IPS DF 6.9 (cell line): ENCODE results near the gene SIGLEC15.
"Not testable (repeated sequence)": the region's sequence is repeated elsewhere in the genome, so short reads cannot be mapped to it uniquely, and the experiment has no call there.

Experiments used
- DNase-seq: peaks from one replicate; pipeline ENCODE4 v3.0.0-alpha.2; 2013; ENCODE audit warnings: low read depth, low spot score
- H3K27ac ChIP-seq: one replicate; pipeline ENCODE4 v1.5.1; 2013; ENCODE audit warnings: low read length, control low read depth
- H3K27me3 ChIP-seq: 2 replicates; pipeline ENCODE4 v1.6.1; 2013; ENCODE audit warnings: mild to moderate bottlenecking, low read length; ENCODE audit not compliant: control insufficient read depth, insufficient read depth
- H3K36me3 ChIP-seq: 2 replicates; pipeline ENCODE4 v1.6.1; 2013; ENCODE audit warnings: low read length; ENCODE audit not compliant: control insufficient read depth, insufficient read depth
- H3K4me1 ChIP-seq: 2 replicates; pipeline ENCODE4 v1.6.1; 2013; ENCODE audit warnings: low read length; ENCODE audit not compliant: control insufficient read depth, insufficient read depth
- H3K4me3 ChIP-seq: 2 replicates; pipeline ENCODE4 v1.5.1; 2013; ENCODE audit warnings: mild to moderate bottlenecking, low read length
- H3K9me3 ChIP-seq: 2 replicates; pipeline ENCODE4 v1.6.1; 2013; ENCODE audit warnings: low read length, inconsistent platforms; ENCODE audit not compliant: control insufficient read depth, insufficient read depth
- WGBS: extraction: QIAGEN DNeasy Blood & Tissue Kit; methylation state at CpG from one replicate; pipeline ENCODE4 v1.1.7; 2013; ENCODE audit warnings: mixed read lengths, missing lambda C conversion rate; ENCODE audit not compliant: insufficient read length, insufficient coverage; 5-methylcytosine and 5-hydroxymethylcytosine counted together

SIGLEC15 gene

GRCh38 chr18:45792506-45793263, 32.8 kb upstream of the SIGLEC15 start:
- no peak overlapping the region for H3K4me3 ChIP-seq
- no peaks in the 10 kb centered on the region for H3K4me1 ChIP-seq
- no CpG with 5 or more reads among the region's 5 CpGs for WGBS
- no peak overlapping the region for H3K27ac ChIP-seq
- no peaks in the 10 kb centered on the region for H3K36me3 ChIP-seq
- DNase-seq, result no peak
- no peaks in the 10 kb centered on the region for H3K9me3 ChIP-seq
- no peaks in the 10 kb centered on the region for H3K27me3 ChIP-seq

GRCh38 chr18:45793264-45793965, 32.1 kb upstream of the SIGLEC15 start:
- no peak for DNase-seq
- no peak overlapping the region for H3K27ac ChIP-seq

GRCh38 chr18:45801416-45802004, 24.0 kb upstream of the SIGLEC15 start:
- H3K36me3 ChIP-seq, result no peaks in the 10 kb centered on the region
- H3K9me3 ChIP-seq, result no peaks in the 10 kb centered on the region
- H3K4me3 ChIP-seq, result no peak overlapping the region
- WGBS, result no CpG with 5 or more reads among the region's 1 CpG
- H3K27me3 ChIP-seq, result no peaks in the 10 kb centered on the region
- H3K4me1 ChIP-seq, result no peaks in the 10 kb centered on the region
- no peak overlapping the region for H3K27ac ChIP-seq
- DNase-seq, result no peak

More at GRCh38 chr18:45793264-45793965, 32.1 kb upstream of the SIGLEC15 start:
- H3K4me1 ChIP-seq, result no peaks in the 10 kb centered on the region
- no peaks in the 10 kb centered on the region for H3K27me3 ChIP-seq
- H3K36me3 ChIP-seq, result no peaks in the 10 kb centered on the region
- no CpG with 5 or more reads among the region's 4 CpGs for WGBS
- no peaks in the 10 kb centered on the region for H3K9me3 ChIP-seq
- no peak overlapping the region for H3K4me3 ChIP-seq

DNA sequence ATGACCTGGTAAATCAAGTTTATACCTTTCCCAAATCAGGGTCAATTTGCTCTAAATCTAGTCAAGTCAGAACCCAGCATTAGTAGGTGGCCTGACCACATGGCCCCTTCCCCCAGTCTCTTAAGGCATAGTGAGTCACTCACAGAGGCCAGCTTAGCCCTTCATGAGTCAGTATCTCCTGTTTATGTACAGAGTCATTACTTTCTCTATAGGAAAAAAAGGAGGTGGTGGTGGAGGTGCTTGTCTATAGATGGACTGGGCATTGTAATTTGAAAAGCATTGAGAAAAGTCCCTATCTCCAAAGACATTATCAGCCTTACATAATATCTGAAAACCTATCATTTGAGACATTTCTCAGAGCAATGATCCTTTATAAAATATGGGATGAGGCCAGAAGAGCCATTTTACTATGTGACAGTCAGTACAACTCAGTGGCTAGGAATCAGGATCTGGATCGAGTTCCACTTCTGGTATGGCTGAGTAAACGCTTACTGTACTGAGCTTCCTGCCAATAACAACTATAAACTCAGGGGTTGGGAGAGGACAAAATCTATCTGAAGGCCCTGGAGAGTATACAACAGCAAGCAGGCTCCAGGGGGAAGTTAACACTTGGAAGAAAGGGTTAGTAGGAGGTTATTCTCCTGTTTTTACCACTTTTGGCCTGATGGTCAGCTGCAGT, 22.5 kb upstream of the SIGLEC15 start:
- no peak overlapping the region for H3K27ac ChIP-seq
- H3K9me3 ChIP-seq, result no peaks in the 10 kb centered on the region
- no CpG with 5 or more reads among the region's 2 CpGs for WGBS
- H3K4me1 ChIP-seq, result no peaks in the 10 kb centered on the region
- no peak overlapping the region for H3K4me3 ChIP-seq
- H3K36me3 ChIP-seq, result no peaks in the 10 kb centered on the region
- H3K27me3 ChIP-seq, result no peaks in the 10 kb centered on the region
- DNase-seq, result no peak

DNA sequence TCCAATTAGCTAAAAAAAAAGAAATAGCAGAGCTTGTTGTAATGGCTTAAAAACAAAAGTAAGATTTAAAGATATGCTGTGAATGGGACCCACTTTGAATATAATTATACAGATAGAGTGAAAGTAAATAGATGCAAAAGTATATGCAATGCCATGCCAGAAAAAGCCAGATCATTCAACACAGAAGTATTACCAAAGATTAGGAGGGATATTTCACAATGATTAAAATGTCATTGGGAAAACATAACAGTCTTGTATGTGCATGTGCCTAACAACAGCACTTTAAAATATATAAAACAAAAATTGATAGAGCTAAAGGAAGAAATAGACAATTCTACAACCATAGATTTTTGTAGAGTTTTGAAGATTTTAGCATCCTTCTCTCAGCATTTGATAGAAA, 19.9 kb upstream of the SIGLEC15 start:
- no peaks in the 10 kb centered on the region for H3K27me3 ChIP-seq
- no peak overlapping the region for H3K4me3 ChIP-seq
- H3K36me3 ChIP-seq, result no peaks in the 10 kb centered on the region
- no peak for DNase-seq
- H3K4me1 ChIP-seq, result no peaks in the 10 kb centered on the region
- no peaks in the 10 kb centered on the region for H3K9me3 ChIP-seq
- H3K27ac ChIP-seq, result no peak overlapping the region

DNA sequence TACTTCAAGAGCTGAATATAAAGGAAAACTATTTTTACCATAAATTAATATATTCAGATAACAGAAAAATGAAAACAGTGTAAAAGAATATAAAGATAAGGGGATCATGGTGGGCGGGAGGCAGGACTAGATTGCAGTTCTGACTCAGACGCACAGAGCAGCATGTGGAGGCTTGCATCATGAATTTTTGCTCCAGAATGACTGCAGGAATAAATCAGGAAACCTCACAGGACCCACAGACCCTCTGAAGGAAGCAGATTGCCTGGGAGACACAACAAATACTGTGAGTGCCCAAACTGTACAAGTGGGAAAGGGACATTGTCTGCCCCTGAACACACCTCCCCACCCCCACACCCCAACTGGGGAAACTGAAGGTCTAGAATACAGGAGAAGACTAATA, 19.2 kb upstream of the SIGLEC15 start:
- no peaks in the 10 kb centered on the region for H3K27me3 ChIP-seq
- no peaks in the 10 kb centered on the region for H3K36me3 ChIP-seq
- no peak for DNase-seq
- no peaks in the 10 kb centered on the region for H3K9me3 ChIP-seq
- no peak overlapping the region for H3K27ac ChIP-seq
- no CpG with 5 or more reads among the region's 2 CpGs for WGBS
- H3K4me3 ChIP-seq, result no peak overlapping the region
- no peaks in the 10 kb centered on the region for H3K4me1 ChIP-seq

DNA sequence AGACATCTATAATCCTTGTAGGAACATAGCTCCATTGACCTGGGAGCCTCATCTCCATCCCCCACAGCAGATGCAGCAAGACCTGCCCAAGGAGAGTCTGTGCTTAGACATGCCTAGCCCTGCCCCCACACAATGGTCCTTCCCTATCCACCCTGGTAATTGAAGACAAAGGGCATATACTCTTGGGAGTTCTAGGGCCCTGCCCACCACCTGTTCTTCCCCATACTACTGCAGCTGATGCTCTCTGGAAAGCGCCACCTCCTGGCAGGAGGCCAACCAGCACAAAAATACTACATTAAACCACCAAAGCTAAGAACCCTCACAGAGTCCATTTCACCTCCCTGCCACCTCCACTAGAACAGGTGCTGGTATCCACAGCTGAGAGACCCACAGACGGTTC, 18.3 kb upstream of the SIGLEC15 start:
- H3K27me3 ChIP-seq, H3K4me1 ChIP-seq, DNase-seq, H3K9me3 ChIP-seq, H3K27ac ChIP-seq, H3K36me3 ChIP-seq, H3K4me3 ChIP-seq: not testable (repeated sequence)
- no CpG with 5 or more reads among the region's 2 CpGs for WGBS

- not testable (repeated sequence) for H3K27me3 ChIP-seq, H3K27ac ChIP-seq, DNase-seq, H3K4me1 ChIP-seq, H3K4me3 ChIP-seq, H3K36me3 ChIP-seq, H3K9me3 ChIP-seq
These were observed 10.7 kb upstream of the SIGLEC15 start for GRCh38 chr18:45814733-45815132.

- H3K36me3 ChIP-seq, result no peaks in the 10 kb centered on the region
- H3K27me3 ChIP-seq, result no peaks in the 10 kb centered on the region
- H3K4me1 ChIP-seq, result no peaks in the 10 kb centered on the region
- no peak for DNase-seq
- no CpG with 5 or more reads among the region's 1 CpG for WGBS
- H3K9me3 ChIP-seq, result no peaks in the 10 kb centered on the region
- H3K27ac ChIP-seq, result no peak overlapping the region
- no peak overlapping the region for H3K4me3 ChIP-seq
These were observed 7.9 kb upstream of the SIGLEC15 start for GRCh38 chr18:45817543-45817942.

- not testable (repeated sequence) for H3K36me3 ChIP-seq, H3K27ac ChIP-seq, H3K4me1 ChIP-seq, H3K27me3 ChIP-seq, H3K9me3 ChIP-seq, DNase-seq, H3K4me3 ChIP-seq
- no CpG with 5 or more reads among the region's 8 CpGs for WGBS
These were observed 6.7 kb upstream of the SIGLEC15 start for GRCh38 chr18:45818765-45819164.
